GM12878 (cell line): ENCODE measurements around the gene EPAS1. TPM values are rescaled to one million over a fixed set of nuclear protein-coding genes. Genes with fewer than 3 reads are reported as not detected.
A peak's percentile ranks its signal among the peaks of the same experiment; 100 is the strongest.

Experiments
- ATAC-seq: fragments of 200-7000 bp; cut with Tn5 transposase; 3 replicates; pipeline ENCODE4 v1.9.1; 2020; ENCODE audit warnings: mild to moderate bottlenecking, moderate library complexity
- BruUV-seq: library from RNA; stranded (reverse); fragments of 400-500 nt; replicated peaks from 2 replicates; lab custom pipeline; 2021; lab: Mats Ljungman, UMichigan
- CTCF ChIA-PET: fragments of 300-600 bp; sonication (Branson Sonifier 250); formaldehyde crosslinking; extraction: SDS; loops from one replicate; lab custom pipeline; 2021; ENCODE audit warnings: inconsistent platforms; lab: Yijun Ruan, JAX
- POLR2A ChIA-PET: fragments of 350-600 bp; formaldehyde crosslinking; extraction: SDS; loops from one replicate; lab custom pipeline; 2021; ENCODE audit warnings: inconsistent platforms; lab: Charles Lee
- RAD21 ChIA-PET: fragments of 300-600 bp; sonication (Branson Sonifier 250); formaldehyde crosslinking; loops from one replicate; lab custom pipeline; 2023; ENCODE audit warnings: antibody characterized with exemption; ENCODE audit not compliant: unreplicated experiment; lab: Charles Lee
- SMC1A ChIA-PET: fragments of 300-600 bp; sonication (Branson Sonifier 250); formaldehyde crosslinking; loops from one replicate; lab custom pipeline; 2023; ENCODE audit not compliant: unreplicated experiment, uncharacterized antibody; lab: Charles Lee
- DNase-seq: peaks from one replicate; pipeline ENCODE4 v3.0.0-alpha.2; 2011; ENCODE audit warnings: low read depth, low spot score
- FAIRE-seq: peaks from 3 replicates; lab custom pipeline; 2011; peaks lifted over from hg19 to GRCh38; lab: Jason Lieb, UNC
- H2AFZ ChIP-seq: 2 replicates; pipeline ENCODE4 v1.6.0; 2011; ENCODE audit warnings: low read depth, low read length, control low read depth; ENCODE audit not compliant: control insufficient read depth
- H3K27ac ChIP-seq: 2 replicates; pipeline ENCODE4 v1.5.1; 2011; ENCODE audit warnings: control low read depth; ENCODE audit not compliant: control insufficient read depth, insufficient read depth
- H3K27me3 ChIP-seq, 2 experiments: replicated peaks in 1 of 2; 2 replicates each; pipeline versions ENCODE4 v1.6.0 to v1.6.1; 2011; ENCODE audit warnings: low read length in 1 of 2; ENCODE audit not compliant: control insufficient read depth in 2 of 2, insufficient read depth in 2 of 2
- H3K36me3 ChIP-seq, 2 experiments: 2 replicates each; pipeline ENCODE4 v1.5.1; 2011; ENCODE audit warnings: low read length in 1 of 2; ENCODE audit not compliant: control insufficient read depth in 2 of 2, insufficient read depth in 2 of 2
- H3K4me1 ChIP-seq: 2 replicates; pipeline ENCODE4 v1.6.1; 2011; ENCODE audit warnings: mild to moderate bottlenecking, low read length, moderate library complexity, mixed read lengths; ENCODE audit not compliant: control insufficient read depth, insufficient read depth
- H3K4me2 ChIP-seq: 2 replicates; pipeline ENCODE4 v1.6.0; 2011; ENCODE audit warnings: control low read depth; ENCODE audit not compliant: control insufficient read depth, insufficient read depth
- H3K4me3 ChIP-seq: fragments of 200-600 bp; sonication (generic); 2 replicates; pipeline ENCODE4 v1.5.1; 2016
- H3K79me2 ChIP-seq: 2 replicates; pipeline ENCODE4 v1.6.0; 2011; ENCODE audit warnings: low read length; ENCODE audit not compliant: control insufficient read depth, insufficient read depth
- H3K9ac ChIP-seq: 2 replicates; pipeline ENCODE4 v1.8.0; 2011; ENCODE audit warnings: low read length, control low read depth, mixed read lengths; ENCODE audit not compliant: control insufficient read depth, insufficient read depth
- H3K9me3 ChIP-seq: replicated peaks from 3 replicates; pipeline ENCODE4 v1.5.1; 2011; ENCODE audit warnings: mild to moderate bottlenecking, low read length; ENCODE audit not compliant: control insufficient read depth, insufficient read depth
- H4K20me1 ChIP-seq: 2 replicates; pipeline ENCODE4 v1.6.0; 2011; ENCODE audit not compliant: control insufficient read depth, insufficient read depth
- CBX3 ChIP-seq: fragments of 200-600 bp; sonication (generic); IDR thresholded peaks from 2 replicates; pipeline ENCODE4 v1.6.1; 2016; ENCODE audit warnings: low read depth, borderline replicate concordance
- HDAC6 ChIP-seq: fragments of 200-600 bp; sonication (generic); IDR thresholded peaks from one replicate; pipeline ENCODE4 v1.8.0; 2017; ENCODE audit warnings: antibody characterized with exemption; ENCODE audit not compliant: unreplicated experiment
- IKZF2 ChIP-seq, 2 experiments: fragments of 450-650 bp; IDR thresholded peaks; 2 replicates each; pipeline ENCODE4 v1.6.1; 2017; ENCODE audit warnings: mild to moderate bottlenecking in 2 of 2, moderate library complexity in 2 of 2
- MTA2 ChIP-seq: fragments of 450-650 bp; IDR thresholded peaks from 2 replicates; pipeline ENCODE4 v1.6.1; 2016; ENCODE audit warnings: low read depth, mild to moderate bottlenecking, moderate library complexity
- NR2F1 ChIP-seq: fragments of 450-650 bp; conservative IDR thresholded peaks from 2 replicates; pipeline ENCODE4 v1.6.1; 2017; ENCODE audit warnings: mild to moderate bottlenecking
- NRF1 ChIP-seq: conservative IDR thresholded peaks from 2 replicates; pipeline ENCODE4 v1.6.1; 2011; ENCODE audit warnings: mild to moderate bottlenecking, low read depth, low read length, improper control_type of control experiment
- TCF3 ChIP-seq: IDR thresholded peaks from 2 replicates; pipeline ENCODE4 v1.6.1; 2012; ENCODE audit warnings: low read depth, mild to moderate bottlenecking, low read length, borderline replicate concordance; ENCODE audit not compliant: insufficient read depth
- ZSCAN29 ChIP-seq: fragments of 450-650 bp; IDR thresholded peaks from 2 replicates; pipeline ENCODE4 v1.6.1; 2017; ENCODE audit warnings: mild to moderate bottlenecking, moderate library complexity
- WGBS: methylation state at CpG from one replicate; pipeline ENCODE4 v1.1.6; 2016; ENCODE audit warnings: low lambda C conversion rate; ENCODE audit not compliant: insufficient replicate concordance, insufficient coverage; ENCODE audit errors: missing lambda C conversion rate; 5-methylcytosine and 5-hydroxymethylcytosine counted together
- in situ Hi-C: fragments of 300-500 bp; cut with MboI; formaldehyde crosslinking; loops from 9 replicates; pipeline ENCODE4 v1.14.3; 2018; ENCODE audit warnings: mixed read lengths
- intact Hi-C: fragments of 100-400 bp; cut with micrococcal nuclease; formaldehyde crosslinking; loops from one replicate; pipeline ENCODE4 v1.14.2; 2022; ENCODE audit not compliant: unreplicated experiment
- polyA plus RNA-seq, 11 experiments: library from polyadenylated mRNA; depleted of rRNA in 4 of 11; unstranded in 6 of 11; stranded (reverse) in 5 of 11; fragments of >200 nt; fragmentation: Nextera tagmentation in 4 of 11; fragmentation: Illumina TruSeq in 1 of 11; extraction: Ambion mirVana in 4 of 11; extraction: Trizol in 1 of 11; gene quantifications; 1 replicate in 1 of 11; 2 replicates in 10 of 11; pipeline versions ENCODE4 v1.2.1 to v1.2.3, GENCODE V29; 2011 to 2016; ENCODE audit warnings: inconsistent platforms in 2 of 11, missing spikeins in 2 of 11, low read depth in 1 of 11
- total RNA-seq, 4 experiments: library from RNA; depleted of rRNA in 3 of 4; stranded (reverse); fragments of >200 nt in 3 of 4; fragmentation: Illumina TruSeq in 1 of 4; extraction: Trizol in 1 of 4; gene quantifications; 2 replicates each; pipeline versions ENCODE4 v1.2.1 to v1.2.3, GENCODE V29; 2013 to 2021

EPAS1 gene
- total and polyA plus RNA-seq, 10 of the 15 experiments (the other 5 are each of a cell fraction or from before 2014, with no cell fraction given): 0.11 to 22.0 (median 1.3) TPM; not detected in 1

DNA sequence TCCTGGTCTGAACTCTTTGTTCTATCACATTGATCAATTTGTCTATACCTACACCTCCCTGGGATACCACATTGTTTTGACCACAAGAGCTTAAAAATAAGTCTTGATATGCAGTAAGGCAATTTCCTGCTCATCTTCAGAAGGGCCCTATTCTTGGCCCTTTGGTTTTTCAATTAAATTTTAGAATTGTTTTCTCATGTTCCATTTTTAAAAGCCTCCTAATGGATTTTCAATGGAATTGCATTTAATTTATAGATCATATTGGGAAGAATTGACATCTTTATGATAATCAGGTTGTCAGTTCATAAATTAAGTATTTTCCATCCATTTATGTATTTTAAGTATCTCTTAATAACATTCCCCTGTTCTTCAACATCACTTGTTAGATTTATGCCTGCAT lies 47.6 kb upstream of the EPAS1 start (continued):
- no peak for TF ChIP-seq NRF1

DNA sequence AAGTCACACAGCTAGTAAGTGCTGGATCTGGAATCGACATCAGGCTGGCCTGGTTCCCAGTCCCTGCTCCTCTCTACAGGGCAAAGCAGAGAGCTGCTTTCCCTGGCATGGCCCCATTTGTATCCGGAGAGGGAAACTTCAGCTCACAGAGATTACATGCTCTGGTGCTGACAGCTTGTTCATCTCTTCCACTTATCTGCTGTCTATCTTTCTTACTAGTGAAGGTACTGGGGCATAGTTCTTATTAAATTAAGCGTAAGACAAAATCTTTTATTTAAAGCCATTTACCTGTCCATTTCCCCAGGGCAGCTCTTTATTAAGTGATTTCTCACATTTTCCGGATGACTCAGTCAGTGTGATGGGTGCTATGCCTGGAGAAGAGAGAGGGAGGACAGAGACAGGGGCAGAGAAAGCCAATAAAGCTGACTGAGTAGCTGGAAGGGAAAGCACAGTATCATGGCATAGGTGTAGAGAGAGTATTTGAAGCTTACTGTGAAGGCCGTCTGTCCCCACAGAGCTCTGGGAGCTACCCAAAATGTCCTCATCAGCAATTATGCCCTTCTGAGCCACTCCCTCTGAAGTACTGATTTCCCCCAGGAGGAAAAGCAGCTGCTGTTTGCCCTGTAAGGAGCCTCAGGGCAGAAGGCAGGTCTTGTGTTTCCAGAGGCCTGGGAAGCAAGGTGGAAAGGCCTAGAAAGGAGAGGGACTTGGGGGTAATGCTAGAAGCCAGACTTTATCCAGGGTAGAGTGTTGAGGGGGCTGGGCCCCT lies 44.1 kb upstream of the EPAS1 start:
- DNase-seq (no peak), FAIRE-seq (no peak), ATAC-seq (0 out of 3 replicates have a peak, but pooled peaks have one; percentile 15)
- H3K9ac ChIP-seq: no peak overlapping the region
- RAD21 ChIA-PET: interaction anchor here (1.1 to 1.4 kb wide), 3 partner anchors 18 to 190 kb away, joined by 3 to 4 read pairs (median 3); no protein-coding TSS in a partner anchor
- POLR2A ChIA-PET: interaction anchor here (1.1 to 1.2 kb wide), 3 partner anchors 15 to 18 kb away, joined by 3 read pairs; no protein-coding TSS in a partner anchor
- no peaks in the 10 kb centered on the region for H3K79me2 ChIP-seq
- H3K4me3 ChIP-seq: no peak overlapping the region
- WGBS: 55% methylated on average over 5 of the region's 5 CpGs
- no peak overlapping the region for H2AFZ ChIP-seq
- H3K36me3 ChIP-seq: no peaks in the 10 kb centered on the region
- no peaks in the 10 kb centered on the region; the same call in 2 of the 3 replicates for H3K9me3 ChIP-seq
- SMC1A ChIA-PET: interaction anchor here (1.0 to 2.5 kb wide), 10 partner anchors 10 to 109 kb away, joined by 3 to 12 read pairs (median 3); no protein-coding TSS in a partner anchor
- in situ Hi-C loops (no loop called here), intact Hi-C loops (no loop called here)
- no peak for TF ChIP-seq MTA2
- no peak for TF ChIP-seq ZSCAN29
- TF ChIP-seq TCF3: no peak
- TF ChIP-seq IKZF2 (IDR thresholded peaks at IDR 0.05): no peak
- TF ChIP-seq NR2F1: no peak
- TF ChIP-seq CBX3: no peak
- no peak for TF ChIP-seq HDAC6
- BruUV-seq: no TSS peak
- H4K20me1 ChIP-seq: no peaks in the 10 kb centered on the region
- no peak overlapping the region for H3K4me2 ChIP-seq
- H3K27me3 ChIP-seq: no peaks in the 10 kb centered on the region
- CTCF ChIA-PET: interaction anchor here (0.6 to 1.7 kb wide), 7 partner anchors 17 to 1485 kb away, joined by 3 to 7 read pairs (median 3); no protein-coding TSS in a partner anchor
- no peaks in the 10 kb centered on the region for H3K4me1 ChIP-seq
- H3K27ac ChIP-seq: no peak overlapping the region
